ENCODE results near the gene SLC38A6. TPM values are rescaled to one million over a fixed set of nuclear protein-coding genes. Genes with fewer than 3 reads are reported as not detected.

The SLC38A6 gene
- total RNA-seq, 1 donor from 2014 or later, result 16.1 TPM

- TF ChIP-seq CTCF (IDR thresholded peaks at IDR 0.05; ENCODE audit: insufficient read depth, low read length, severe bottlenecking), result no peak
- Histone ChIP-seq H3K4me3 (ENCODE audit: low read depth, low read length) (no peak overlapping the region), H3K27me3 (ENCODE audit: control insufficient read depth, insufficient read depth, low read length) (no peaks in the 10 kb centered on the region), H3K36me3 (ENCODE audit: control insufficient read depth, insufficient read depth, low read length) (peaks cover 2% of the 10 kb centered on the region)
- no peak for FAIRE-seq
- no peak for DNase-seq (ENCODE audit: low read depth)
Measured at GRCh38 chr14:60971271-60971670, 9.8 kb upstream of the SLC38A6 start.

- FAIRE-seq (no peak), DNase-seq (ENCODE audit: low read depth) (no peak)
- no peaks in the 10 kb centered on the region for H3K27me3 ChIP-seq (ENCODE audit: control insufficient read depth, insufficient read depth, low read length)
- no peak overlapping the region for H3K4me3 ChIP-seq (ENCODE audit: low read depth, low read length)
- peaks cover 4% of the 10 kb centered on the region for H3K36me3 ChIP-seq (ENCODE audit: control insufficient read depth, insufficient read depth, low read length)
- TF ChIP-seq CTCF (IDR thresholded peaks at IDR 0.05; ENCODE audit: insufficient read depth, low read length, severe bottlenecking), result no peak
Measured at GRCh38 chr14:60972295-60972694, 8.8 kb upstream of the SLC38A6 start.

GRCh38 chr14:60973070-60973469 is 8.0 kb upstream of the SLC38A6 start:
- no peak for TF ChIP-seq CTCF (IDR thresholded peaks at IDR 0.05; ENCODE audit: insufficient read depth, low read length, severe bottlenecking)
- peaks cover 4% of the 10 kb centered on the region for H3K36me3 ChIP-seq (ENCODE audit: control insufficient read depth, insufficient read depth, low read length)
- FAIRE-seq, result no peak
- H3K27me3 ChIP-seq (ENCODE audit: control insufficient read depth, insufficient read depth, low read length), result no peaks in the 10 kb centered on the region
- no peak for DNase-seq (ENCODE audit: low read depth)
- H3K4me3 ChIP-seq (ENCODE audit: low read depth, low read length), result no peak overlapping the region

GRCh38 chr14:60974090-60974651 is 6.9 kb upstream of the SLC38A6 start:
- FAIRE-seq (no peak), DNase-seq (ENCODE audit: low read depth) (no peak)
- no peak for TF ChIP-seq CTCF (IDR thresholded peaks at IDR 0.05; ENCODE audit: insufficient read depth, low read length, severe bottlenecking)
- peaks cover 4% of the 10 kb centered on the region for H3K36me3 ChIP-seq (ENCODE audit: control insufficient read depth, insufficient read depth, low read length)
- no peak overlapping the region for H3K4me3 ChIP-seq (ENCODE audit: low read depth, low read length)
- no peaks in the 10 kb centered on the region for H3K27me3 ChIP-seq (ENCODE audit: control insufficient read depth, insufficient read depth, low read length)

- Histone ChIP-seq H3K27me3 (ENCODE audit: control insufficient read depth, insufficient read depth, low read length) (no peaks in the 10 kb centered on the region), H3K36me3 (ENCODE audit: control insufficient read depth, insufficient read depth, low read length) (peaks cover 4% of the 10 kb centered on the region), H3K4me3 (ENCODE audit: low read depth, low read length) (no peak overlapping the region)
- no peak for TF ChIP-seq CTCF (IDR thresholded peaks at IDR 0.05; ENCODE audit: insufficient read depth, low read length, severe bottlenecking)
- FAIRE-seq (no peak), DNase-seq (ENCODE audit: low read depth) (no peak)
Measured at GRCh38 chr14:60975551-60975950, 5.5 kb upstream of the SLC38A6 start.

GRCh38 chr14:60977847-60978246 is 3.2 kb upstream of the SLC38A6 start:
- Histone ChIP-seq H3K27me3 (ENCODE audit: control insufficient read depth, insufficient read depth, low read length) (no peaks in the 10 kb centered on the region), H3K36me3 (ENCODE audit: control insufficient read depth, insufficient read depth, low read length) (peaks cover 4% of the 10 kb centered on the region), H3K4me3 (ENCODE audit: low read depth, low read length) (no peak overlapping the region)
- no peak for TF ChIP-seq CTCF (IDR thresholded peaks at IDR 0.05; ENCODE audit: insufficient read depth, low read length, severe bottlenecking)
- no peak for FAIRE-seq
- DNase-seq (ENCODE audit: low read depth), result no peak
